ENCODE data around the gene C2orf76.

The C2orf76 gene

DNA sequence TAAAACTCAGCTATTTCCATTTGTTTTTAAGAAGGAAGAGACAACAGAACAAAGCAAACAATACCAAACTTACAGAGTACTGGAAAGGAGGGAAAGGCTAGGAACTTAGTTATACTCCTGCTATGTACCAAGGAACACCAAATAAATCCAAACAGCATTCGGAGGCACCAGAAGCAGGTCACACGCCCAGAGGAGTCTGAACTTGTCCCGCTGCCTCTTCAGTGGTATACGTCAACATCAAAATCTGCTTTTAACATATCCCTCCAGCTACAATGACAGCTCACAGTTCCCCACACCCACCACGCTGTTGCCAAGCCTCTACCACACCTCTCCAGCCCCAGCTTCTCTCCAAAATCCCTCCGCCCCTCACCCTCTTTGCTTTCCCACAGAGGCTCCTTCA, 17.3 kb downstream of the C2orf76 start:
- DNase-seq (ENCODE audit: low read depth, low spot score), result no peak
- H3K4me3 ChIP-seq (ENCODE audit: low read length), result no peak overlapping the region

DNA sequence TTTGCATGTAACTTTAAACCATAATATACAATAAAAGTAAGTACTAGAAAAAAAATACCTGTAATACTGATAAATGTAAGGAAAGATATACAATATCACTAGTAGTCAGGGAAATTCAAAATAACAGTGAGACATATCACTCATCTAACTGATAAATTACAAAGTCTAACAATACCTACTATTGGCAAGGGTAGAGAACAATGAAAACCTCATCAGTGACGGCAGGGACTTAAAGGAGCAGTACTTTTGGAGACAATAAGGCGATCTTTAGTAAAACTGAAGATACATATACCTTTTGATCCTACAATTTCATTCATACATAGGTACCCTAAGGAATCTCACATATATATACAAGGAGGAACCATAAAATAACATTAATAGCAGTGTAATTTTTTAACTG, 24.9 kb downstream of the C2orf76 start:
- H3K4me3 ChIP-seq (ENCODE audit: low read length), result no peak overlapping the region
- DNase-seq (ENCODE audit: low read depth, low spot score), result no peak

DNA sequence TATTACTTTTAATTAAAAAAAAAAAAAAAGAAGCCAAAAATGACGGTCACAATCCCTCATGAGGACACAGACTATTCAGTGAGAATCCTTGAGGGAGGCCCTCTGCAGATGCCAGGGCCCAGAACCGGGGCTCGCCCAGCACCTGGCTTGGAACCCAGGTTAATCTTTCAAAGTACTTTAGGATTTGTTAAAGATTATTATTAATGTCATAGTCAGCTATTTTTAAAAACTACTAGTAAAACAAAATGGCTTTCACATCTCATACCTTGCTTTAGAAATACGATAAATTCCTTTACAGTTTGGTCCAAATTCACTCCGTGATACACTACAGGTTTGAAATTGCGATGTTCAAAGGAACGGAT, 27.1 kb downstream of the C2orf76 start:
- H3K4me3 ChIP-seq (ENCODE audit: low read length), result no peak overlapping the region
- DNase-seq (ENCODE audit: low read depth, low spot score), result no peak

DNA sequence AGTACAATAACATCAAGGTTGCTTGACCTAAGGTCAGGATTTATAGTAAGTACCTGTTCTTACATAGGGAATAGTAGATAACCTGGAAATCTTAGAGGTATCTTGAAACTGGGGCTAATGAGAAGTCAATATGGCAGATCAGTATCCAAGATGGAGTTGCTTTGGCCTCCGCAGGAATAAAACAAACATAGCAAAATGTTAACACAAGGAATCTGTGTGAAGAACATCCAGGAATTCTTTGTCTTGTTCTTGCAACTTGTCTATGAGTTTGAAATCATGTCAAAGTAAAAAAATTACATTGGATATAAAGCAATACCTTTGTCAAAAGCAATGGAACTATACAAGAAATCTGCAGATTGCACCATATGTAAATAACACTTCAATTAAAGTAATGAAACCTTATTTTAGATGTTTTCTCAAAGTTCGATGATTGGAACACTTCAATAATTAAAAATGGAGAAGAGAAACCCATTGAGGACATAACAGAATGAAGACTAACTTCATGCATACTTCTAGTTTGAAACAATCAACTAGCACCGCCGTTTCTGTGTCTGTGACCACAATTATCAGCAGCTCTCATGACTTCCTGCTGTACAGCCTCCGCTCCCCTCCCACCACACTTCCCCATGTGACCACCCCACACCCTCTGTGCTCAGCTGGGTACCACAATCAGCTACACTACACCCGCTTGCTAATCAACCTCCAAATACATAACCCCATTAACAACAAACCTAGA, 27.6 kb downstream of the C2orf76 start:
- no peak overlapping the region for H3K4me3 ChIP-seq (ENCODE audit: low read length)
- DNase-seq (ENCODE audit: low read depth, low spot score), result peak; percentile 84

DNA sequence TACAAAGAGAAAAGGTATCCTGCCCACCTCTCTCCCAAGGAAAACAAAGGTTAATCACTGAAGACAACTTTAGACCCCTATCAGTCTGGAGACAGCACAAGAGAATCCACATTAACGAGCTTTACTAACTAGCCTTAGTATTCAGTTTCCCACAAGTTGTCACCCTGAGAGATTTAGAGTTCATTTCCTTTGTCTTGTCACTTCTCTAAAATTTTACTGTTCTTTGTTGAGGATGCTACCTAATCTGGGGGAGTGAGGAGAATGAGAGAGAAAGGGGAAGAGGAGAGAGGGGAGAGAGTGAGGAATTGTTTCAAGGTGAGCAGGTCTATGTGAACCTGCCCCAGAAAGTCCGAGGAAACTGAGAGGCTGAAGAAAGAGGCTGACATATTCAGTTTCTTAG, 28.4 kb downstream of the C2orf76 start:
- DNase-seq (ENCODE audit: low read depth, low spot score), result no peak
- H3K4me3 ChIP-seq (ENCODE audit: low read length), result no peak overlapping the region

DNA sequence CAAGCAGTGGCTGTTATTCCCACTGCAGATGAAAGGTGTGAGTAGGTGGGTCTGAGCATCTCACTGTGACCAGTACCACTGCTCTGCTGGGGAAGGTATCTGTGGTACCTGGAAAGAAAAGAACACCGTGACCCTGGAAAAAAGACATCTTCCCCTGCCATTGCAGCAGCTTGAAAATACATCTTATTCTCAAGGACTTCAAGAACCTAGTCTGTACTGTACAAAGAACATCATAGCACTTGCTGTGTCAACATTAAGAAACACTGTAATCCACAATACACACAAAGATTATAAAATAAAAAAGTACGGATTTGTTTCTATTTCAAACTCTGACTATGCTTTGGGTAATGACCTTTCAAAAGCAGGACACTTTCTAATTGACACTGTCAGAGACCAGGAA, 28.9 kb downstream of the C2orf76 start:
- H3K4me3 ChIP-seq (ENCODE audit: low read length), result no peak overlapping the region
- DNase-seq (ENCODE audit: low read depth, low spot score), result no peak

DNA sequence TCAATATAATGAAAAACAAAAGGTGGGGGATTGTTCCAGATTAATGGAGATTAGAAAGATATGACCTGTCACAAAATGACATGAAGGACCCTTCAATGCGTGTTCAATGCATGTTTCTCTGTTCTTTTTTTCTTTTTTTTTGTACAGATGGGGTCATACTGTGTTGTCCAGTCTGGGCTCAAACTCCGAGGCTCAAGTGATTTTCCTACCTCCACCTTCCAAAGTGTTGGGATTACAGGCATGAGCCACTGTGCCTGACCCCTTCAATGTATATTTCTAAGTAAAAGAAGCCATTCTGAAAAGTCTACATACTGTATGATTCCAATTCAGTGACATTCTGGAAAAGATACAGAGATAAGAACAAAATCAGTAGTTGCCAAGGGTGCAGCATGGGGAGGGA, 32.8 kb downstream of the C2orf76 start:
- no peak overlapping the region for H3K4me3 ChIP-seq (ENCODE audit: low read length)
- DNase-seq (ENCODE audit: low read depth, low spot score), result no peak

DNA sequence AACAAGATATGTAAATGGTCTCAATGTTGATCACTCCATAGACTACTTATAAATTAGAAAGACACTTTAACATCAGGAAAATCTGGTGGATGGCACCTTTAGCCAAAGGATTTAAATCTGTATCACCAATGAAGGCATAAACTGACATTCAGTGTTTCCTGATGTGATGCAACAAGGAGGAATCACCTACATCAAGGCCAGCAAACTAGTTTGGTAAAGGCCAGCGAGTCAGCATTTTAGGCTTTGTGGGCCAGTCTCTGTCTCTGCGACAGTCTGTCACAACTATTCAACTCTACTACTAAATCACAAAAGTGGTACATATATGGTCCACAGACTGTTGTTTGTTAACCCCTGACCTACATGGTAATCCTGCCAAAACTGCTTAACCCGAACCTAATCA, 33.3 kb downstream of the C2orf76 start:
- H3K4me3 ChIP-seq (ENCODE audit: low read length), result no peak overlapping the region

DNA sequence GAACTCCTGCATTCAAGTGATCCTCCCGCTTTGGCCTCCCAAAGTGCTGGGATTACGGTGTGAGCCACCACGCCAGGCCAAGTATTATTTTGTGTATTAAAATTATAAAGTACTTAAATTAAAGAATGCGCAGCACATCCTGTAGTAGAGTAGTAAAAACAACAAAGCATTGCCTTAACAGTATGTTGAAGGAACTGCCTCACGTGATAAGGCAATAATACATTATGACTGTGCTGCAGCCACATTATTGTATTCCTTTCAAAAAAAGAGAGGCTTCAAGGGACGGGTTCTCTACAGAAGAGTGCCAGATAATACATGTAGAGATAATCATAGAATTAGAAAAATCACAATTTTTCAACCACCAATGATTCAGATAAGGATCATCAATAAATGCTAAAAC, 33.7 kb downstream of the C2orf76 start:
- no peak overlapping the region for H3K4me3 ChIP-seq (ENCODE audit: low read length)
- DNase-seq (ENCODE audit: low read depth, low spot score), result no peak

More for the DNA sequence above, 33.3 kb downstream of the C2orf76 start:
- no peak for DNase-seq (ENCODE audit: low read depth, low spot score)

DNA sequence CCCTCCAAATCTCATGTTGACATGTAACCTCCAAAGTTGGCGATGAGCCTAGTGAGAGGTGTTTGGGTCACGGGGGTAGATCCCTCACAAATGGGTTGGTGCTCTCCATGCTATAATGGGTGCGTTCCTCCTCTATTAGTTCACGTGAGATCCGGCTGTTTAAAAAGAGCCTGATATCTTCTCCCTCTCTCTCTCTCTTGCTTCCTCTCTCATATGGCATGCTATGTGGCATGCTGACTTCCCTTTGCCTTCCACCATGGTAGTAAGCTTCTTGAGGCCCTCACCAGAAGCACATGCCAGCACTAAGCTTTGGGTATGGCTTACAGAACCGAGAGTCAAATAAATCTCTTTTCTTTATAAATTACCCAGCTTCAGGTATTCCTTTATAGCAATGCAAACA, 39.2 kb downstream of the C2orf76 start:
- no peak for DNase-seq (ENCODE audit: low read depth, low spot score)
- no peak overlapping the region for H3K4me3 ChIP-seq (ENCODE audit: low read length)

DNA sequence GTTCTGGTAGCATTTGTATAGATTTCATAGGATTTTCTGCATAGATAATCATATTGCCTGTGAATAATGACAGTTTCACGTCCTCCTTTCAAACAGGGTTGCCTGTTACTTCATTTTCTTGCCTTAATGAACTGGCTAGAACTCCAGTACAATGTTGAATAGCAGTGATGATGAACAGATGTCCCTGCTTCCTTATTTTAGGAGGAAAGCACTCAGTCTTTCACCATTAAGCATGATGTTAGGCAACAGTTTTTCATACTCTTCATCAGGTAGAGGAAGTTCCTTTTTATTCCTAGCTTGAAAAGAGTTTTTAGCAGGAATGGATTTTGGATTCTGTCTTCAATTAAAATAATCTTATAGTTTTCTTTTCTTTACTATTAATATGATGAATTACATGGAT, 39.7 kb downstream of the C2orf76 start:
- no peak for DNase-seq (ENCODE audit: low read depth, low spot score)
- no peak overlapping the region for H3K4me3 ChIP-seq (ENCODE audit: low read length)

DNA sequence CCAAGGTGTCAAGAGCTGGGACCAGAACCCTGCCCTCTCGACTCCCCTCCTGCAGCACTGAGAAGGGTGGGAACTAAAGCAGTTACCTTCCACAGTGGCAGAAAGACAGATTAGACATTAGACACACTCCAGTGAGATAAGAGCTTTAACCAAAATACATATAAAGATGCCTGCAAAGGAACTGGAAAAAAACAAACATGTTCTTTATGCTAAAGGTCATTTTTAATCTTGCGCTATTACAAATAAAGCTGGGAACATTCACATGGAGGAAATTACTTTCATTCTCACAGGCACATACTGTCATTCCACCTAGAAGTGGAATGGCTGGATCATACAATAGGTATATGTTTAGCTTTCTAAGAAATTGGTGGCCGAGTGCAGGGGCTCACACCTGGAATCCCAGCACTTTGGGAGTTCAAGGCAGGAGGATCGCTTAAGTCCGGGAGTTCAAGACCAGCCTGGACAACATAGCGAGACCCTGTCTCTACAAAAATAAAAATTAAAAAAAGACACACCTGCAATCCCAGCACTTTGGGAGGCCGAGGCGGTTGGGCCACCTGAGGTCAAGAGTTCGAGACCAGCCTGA, 41.9 kb downstream of the C2orf76 start:
- H3K4me3 ChIP-seq (ENCODE audit: low read length), result no peak overlapping the region
- DNase-seq (ENCODE audit: low read depth, low spot score), result no peak

DNA sequence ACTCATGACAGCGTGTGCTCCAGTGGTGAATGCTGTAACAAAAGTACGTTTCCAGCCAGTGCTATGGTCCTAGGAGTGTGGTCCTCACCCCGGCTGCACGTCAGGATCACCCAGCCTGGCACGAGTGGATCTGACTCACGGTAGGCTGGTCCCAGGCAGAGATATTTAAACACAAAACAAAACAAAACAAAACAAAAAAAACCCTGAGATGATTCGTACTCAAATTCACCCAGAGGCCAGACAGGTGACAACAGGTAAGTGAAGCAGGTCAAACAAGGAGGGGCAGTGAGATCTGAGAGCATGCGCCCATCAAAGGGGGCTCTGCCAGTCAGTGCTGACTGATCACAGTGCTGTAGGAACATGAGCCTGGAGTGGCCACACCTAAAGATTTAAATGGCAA, 43.2 kb downstream of the C2orf76 start:
- H3K4me3 ChIP-seq (ENCODE audit: low read length), result no peak overlapping the region
- DNase-seq (ENCODE audit: low read depth, low spot score), result no peak

DNA sequence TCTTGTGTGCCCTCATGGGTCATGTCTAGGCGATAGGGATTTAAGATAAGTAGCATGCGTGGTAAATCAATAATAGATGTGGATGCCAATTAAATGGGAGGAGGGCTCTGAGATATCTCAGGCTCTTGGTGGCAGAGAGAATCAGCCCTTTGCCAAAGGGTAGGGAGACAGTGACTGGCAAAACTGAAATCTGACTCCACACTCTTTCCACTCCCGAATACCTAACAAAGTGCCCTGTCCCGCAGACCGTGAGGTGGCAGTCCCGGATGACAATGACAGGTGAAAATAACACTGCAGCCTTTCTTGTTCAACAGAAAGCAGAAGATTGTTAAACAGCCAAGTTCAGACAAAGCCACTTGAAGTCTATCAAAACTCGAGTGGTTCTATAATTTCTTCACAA, 47.0 kb downstream of the C2orf76 start:
- no peak for DNase-seq (ENCODE audit: low read depth, low spot score)
- H3K4me3 ChIP-seq (ENCODE audit: low read length), result no peak overlapping the region

DNA sequence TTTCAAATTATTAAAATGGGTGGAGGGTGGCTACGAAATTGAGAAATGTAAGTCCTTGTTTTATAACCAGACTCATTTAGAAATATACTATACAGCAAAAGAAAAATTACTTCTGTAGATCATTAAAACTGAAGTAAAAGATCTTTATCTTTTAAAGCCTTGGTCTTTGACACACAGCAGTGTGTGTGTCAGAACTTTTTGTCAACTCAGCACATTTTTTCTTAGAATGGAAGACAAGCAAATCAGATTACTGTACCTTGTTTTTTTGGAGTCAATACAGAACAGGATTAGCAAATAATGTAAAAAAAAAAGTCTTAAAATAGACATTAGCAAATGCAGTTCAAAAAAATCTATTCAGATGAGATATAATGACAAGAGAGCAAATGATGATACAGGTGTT, 49.1 kb downstream of the C2orf76 start:
- no peak for DNase-seq (ENCODE audit: low read depth, low spot score)
- H3K4me3 ChIP-seq (ENCODE audit: low read length), result no peak overlapping the region

DNA sequence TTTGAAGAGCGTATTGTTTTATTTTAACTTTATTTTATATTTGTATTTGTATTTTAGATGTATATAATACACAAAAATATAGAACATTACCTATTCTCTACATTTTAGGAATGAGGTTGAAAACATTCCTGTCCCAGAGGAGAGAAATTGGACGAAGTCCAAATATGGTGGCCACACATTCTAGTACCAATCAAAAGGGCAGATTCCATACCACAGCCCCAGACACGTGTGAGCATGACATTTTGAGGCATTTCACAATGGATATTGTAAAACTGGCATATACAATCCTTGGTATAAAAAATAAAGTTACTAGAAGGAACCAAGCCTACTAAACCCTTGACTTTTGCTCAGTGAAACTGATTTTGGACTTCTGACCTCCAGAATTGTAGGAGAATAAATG, 50.6 kb downstream of the C2orf76 start:
- no peak for DNase-seq (ENCODE audit: low read depth, low spot score)
- no peak overlapping the region for H3K4me3 ChIP-seq (ENCODE audit: low read length)

DNA sequence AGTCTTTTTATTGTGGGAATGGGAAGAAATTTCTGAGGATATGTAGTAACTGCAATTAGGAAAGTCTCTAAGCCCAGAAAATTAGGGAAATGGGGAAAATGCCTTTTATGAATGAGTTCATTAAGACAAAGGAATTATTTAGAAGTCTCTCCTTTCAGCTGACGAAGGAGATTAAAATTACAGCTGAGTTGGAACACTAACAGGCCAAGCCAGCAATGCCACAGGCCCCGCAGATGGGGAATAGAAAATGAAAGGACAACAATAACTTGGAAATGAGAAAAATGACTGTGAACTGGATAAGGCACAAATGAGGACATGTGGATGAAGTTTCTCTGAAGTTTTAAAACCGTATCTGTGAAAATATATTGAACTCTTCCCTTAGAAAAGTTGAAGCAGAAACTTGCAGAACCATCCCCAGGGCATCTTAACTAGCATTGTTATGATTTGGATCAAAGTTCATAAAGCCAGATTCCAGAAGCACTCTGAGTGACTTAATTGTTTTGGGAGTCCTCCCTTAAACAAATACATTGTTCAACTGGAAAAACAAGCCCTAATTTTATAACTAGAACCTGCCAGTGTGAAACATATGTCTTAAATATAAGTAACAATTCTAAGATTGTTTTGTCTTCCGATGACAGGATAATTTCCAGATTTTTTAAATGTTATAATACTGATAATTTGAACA, 51.3 kb downstream of the C2orf76 start:
- DNase-seq (ENCODE audit: low read depth, low spot score), result no peak
- no peak overlapping the region for H3K4me3 ChIP-seq (ENCODE audit: low read length)

DNA sequence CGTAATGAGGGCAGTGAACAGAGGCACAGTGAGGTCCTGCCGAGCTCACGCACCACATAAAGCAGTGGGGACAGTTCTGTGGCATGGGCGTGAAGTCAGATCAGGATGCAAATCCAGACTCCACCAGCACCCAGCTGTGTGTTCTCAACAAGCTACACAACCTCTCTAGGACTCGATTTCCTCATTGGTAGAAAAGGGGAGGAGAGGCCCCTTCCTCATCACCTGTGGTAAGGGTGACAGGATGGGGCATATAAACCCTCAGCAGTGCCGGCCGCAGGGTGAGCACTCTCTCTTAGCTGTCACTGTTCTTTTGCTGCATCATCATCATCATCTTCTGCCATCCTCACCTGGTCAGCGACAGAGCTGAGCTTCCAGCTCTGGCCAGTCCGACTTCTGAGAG, 54.8 kb downstream of the C2orf76 start:
- no peak for DNase-seq (ENCODE audit: low read depth, low spot score)
- H3K4me3 ChIP-seq (ENCODE audit: low read length), result no peak overlapping the region

DNA sequence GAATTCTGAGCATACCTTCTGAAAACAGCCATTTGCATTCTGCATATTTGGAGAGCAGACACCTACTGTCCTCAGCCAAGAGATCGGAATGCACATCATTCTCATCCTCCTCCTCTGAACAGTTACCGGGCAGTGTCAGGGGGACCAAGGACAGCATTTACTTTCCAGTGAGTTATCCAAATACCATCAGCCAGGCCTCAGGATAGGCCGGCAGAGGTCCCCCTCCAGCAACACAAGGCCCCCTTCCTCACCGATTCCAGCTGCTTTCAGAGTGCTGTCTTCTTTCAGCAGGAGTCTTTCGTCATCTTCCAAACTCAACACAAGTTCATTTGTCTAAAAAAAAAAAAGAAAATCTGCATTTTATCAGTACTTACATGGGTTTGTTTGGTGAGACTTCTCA, 55.3 kb downstream of the C2orf76 start:
- no peak overlapping the region for H3K4me3 ChIP-seq (ENCODE audit: low read length)
- DNase-seq (ENCODE audit: low read depth, low spot score), result no peak

DNA sequence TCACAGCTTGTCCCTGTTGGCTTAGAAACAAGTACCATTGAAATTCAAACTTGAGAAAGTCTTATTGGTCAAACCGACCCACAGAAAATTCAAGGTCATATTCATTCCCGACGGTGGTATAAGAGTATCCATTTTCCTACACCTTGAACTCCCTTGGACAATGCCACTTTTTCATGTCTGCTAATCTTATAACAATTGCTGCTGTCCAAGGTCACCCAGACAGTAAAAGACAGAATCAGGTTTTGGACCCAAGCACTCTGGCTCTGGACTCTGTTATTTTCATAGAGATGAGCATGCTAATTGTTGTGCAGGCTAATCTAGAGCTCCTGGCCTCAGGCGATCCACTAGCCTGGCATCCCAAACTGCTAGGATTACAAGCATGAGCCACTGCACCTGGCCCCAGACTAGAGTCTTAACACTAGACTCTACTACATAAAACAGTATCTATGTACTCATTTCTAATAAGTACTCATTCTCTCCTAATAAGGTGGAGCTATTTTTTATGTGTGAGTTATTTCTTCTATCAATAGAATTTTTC, 57.8 kb downstream of the C2orf76 start:
- no peak for DNase-seq (ENCODE audit: low read depth, low spot score)
- no peak overlapping the region for H3K4me3 ChIP-seq (ENCODE audit: low read length)
